NK-92 (cell line): ENCODE measurements around the gene CLTRN.

ENCODE experiments used
- DNase-seq: peaks from one replicate; lab custom pipeline; 2025; ENCODE audit not compliant: unreplicated experiment; lab: John Stamatoyannopoulos, UW

Gene CLTRN

GRCh38 chrX:15579778-15580747, 84.5 kb downstream of the CLTRN start:
- DNase-seq = no peak
